Transverse colon (tissue), 4 donors: Measurements from ENCODE around the gene PDE4D. TPM values are rescaled to one million over a fixed set of nuclear protein-coding genes. Genes with fewer than 3 reads are reported as not detected.

Experiments used
- DNase-seq: peaks from one replicate; pipeline ENCODE4 v3.0.0-alpha.2; 2019
- H3K27ac ChIP-seq, 4 donors: fragments of 200-600 bp; sonication (generic); 2 replicates each; pipeline ENCODE4 v1.5.1; 2016 to 2018; ENCODE audit warnings: inconsistent platforms in 4 of 4
- H3K27me3 ChIP-seq: fragments of 200-600 bp; sonication (generic); 2 replicates; pipeline ENCODE4 v1.5.1; 2017; ENCODE audit warnings: inconsistent platforms
- H3K36me3 ChIP-seq, 4 donors: fragments of 200-600 bp; sonication (generic); 2 replicates each; pipeline ENCODE4 v1.5.1; 2017 to 2019; ENCODE audit warnings: inconsistent platforms in 4 of 4
- H3K4me1 ChIP-seq, 4 donors: fragments of 200-600 bp; sonication (generic); 2 replicates each; pipeline ENCODE4 v1.5.1; 2017 to 2020; ENCODE audit warnings: inconsistent platforms in 4 of 4
- H3K4me3 ChIP-seq, 4 donors: fragments of 200-600 bp; sonication (generic); 1 replicate in 1 of 4; 2 replicates in 3 of 4; pipeline versions ENCODE4 v1.5.1 to v1.6.1; 2017 to 2019; ENCODE audit warnings: inconsistent platforms in 4 of 4
- H3K9me3 ChIP-seq, 2 donors: fragments of 200-600 bp; sonication (generic); 2 replicates each; pipeline ENCODE4 v1.5.1; 2017 to 2019; ENCODE audit warnings: inconsistent platforms in 2 of 2
- CTCF ChIP-seq, 5 experiments: fragments of 200-600 bp in 3 of 5; fragments of 450-650 bp in 2 of 5; sonication (generic) in 3 of 5; IDR thresholded peaks; 1 replicate in 2 of 5; 2 replicates in 3 of 5; pipeline ENCODE4 v1.5.1; 2016 to 2017; ENCODE audit warnings: antibody characterized with exemption in 5 of 5, inconsistent platforms in 3 of 5, mild to moderate bottlenecking in 2 of 5, moderate library complexity in 1 of 5
- EP300 ChIP-seq: sonication (generic); formaldehyde crosslinking; IDR thresholded peaks from one replicate; pipeline ENCODE4 v1.6.1; 2017; ENCODE audit warnings: antibody characterized with exemption, low read depth
- POLR2A ChIP-seq: fragments of 450-650 bp; IDR thresholded peaks from one replicate; pipeline ENCODE4 v1.6.1; 2016; ENCODE audit warnings: antibody characterized with exemption, mild to moderate bottlenecking, moderate library complexity
- POLR2AphosphoS5 ChIP-seq, 3 donors: sonication (generic); formaldehyde crosslinking; IDR thresholded peaks; one replicate each; pipeline ENCODE4 v1.6.1; 2016; ENCODE audit warnings: antibody characterized with exemption in 3 of 3
- WGBS, 2 donors: methylation state at CpG; one replicate each; pipeline ENCODE4 v1.1.5; 2018; ENCODE audit warnings: low coverage in 1 of 2; 5-methylcytosine and 5-hydroxymethylcytosine counted together
- in situ Hi-C, 4 donors: fragments of 200-750 bp; cut with MboI; loops; one replicate each; pipeline versions ENCODE4 v1.15.0 to v1.15.1; 2017; ENCODE audit warnings: low sequenced_read_pairs in 3 of 4, low pct_ligation_motif_present in 1 of 4, low pct_unique_long_range_greater_than_20kb in 1 of 4
- intact Hi-C: fragments of 100-400 bp; cut with DNase I; formaldehyde crosslinking; loops from one replicate; pipeline ENCODE4 v1.15.1; 2023; ENCODE audit warnings: low total_unique reads
- total RNA-seq, 4 donors: library from RNA; depleted of rRNA; stranded (reverse); fragments of >200 nt; gene quantifications; one replicate each; pipeline ENCODE4 v1.1.0, GENCODE V29; 2016

Gene PDE4D
- total RNA-seq, 4 donors from 2014 or later, result 47.0 to 302 (median 73.6) TPM

- Histone ChIP-seq H3K9me3 (no peaks in the 10 kb centered on the region), H3K27ac (no peak overlapping the region), H3K36me3 (no peaks in the 10 kb centered on the region), H3K4me3 (no peak overlapping the region), H3K27me3 (no peaks in the 10 kb centered on the region), H3K4me1 (peaks cover 0 to 7% (median 0%) of the 10 kb centered on the region in 4 donors)
- TF ChIP-seq EP300, result no peak
- no peak for TF ChIP-seq POLR2A
- no peak for TF ChIP-seq POLR2AphosphoS5 (IDR thresholded peaks at IDR 0.05)
- no peak for TF ChIP-seq CTCF (IDR thresholded peaks at IDR 0.05)
- intact Hi-C loops, result no loop called here
- DNase-seq, result no peak
- 87 to 96% methylated on average over 3 to 5 of the region's 5 CpGs for WGBS, 2 donors
- in situ Hi-C loops, result loop anchor here (10.0 to 25.0 kb wide), 4 partner anchors 143 to 332 kb away; no protein-coding TSS in a partner anchor
Observed at GRCh38 chr5:59519338-59519737, 374.2 kb downstream of the PDE4D start.

GRCh38 chr5:59517926-59518585 lies 375.5 kb downstream of the PDE4D start:
- peaks cover 0 to 6% (median 0%) of the 10 kb centered on the region in 4 donors for H3K4me1 ChIP-seq
- no peaks in the 10 kb centered on the region for H3K36me3 ChIP-seq
- no peaks in the 10 kb centered on the region for H3K27me3 ChIP-seq
- DNase-seq, result no peak
- no peaks in the 10 kb centered on the region for H3K9me3 ChIP-seq
- TF ChIP-seq POLR2AphosphoS5 (IDR thresholded peaks at IDR 0.05), result no peak
- H3K4me3 ChIP-seq, result no peak overlapping the region
- WGBS, 2 donors, result 51 to 56% methylated on average over 3 of the region's 3 CpGs
- intact Hi-C loops, result no loop called here
- in situ Hi-C loops, result loop anchor here (10.0 to 25.0 kb wide), 4 partner anchors 144 to 331 kb away; no protein-coding TSS in a partner anchor
- H3K27ac ChIP-seq, result no peak overlapping the region

- H3K4me1 ChIP-seq, result no peaks in the 10 kb centered on the region
- H3K4me3 ChIP-seq, result no peak overlapping the region
- intact Hi-C loops (no loop called here), in situ Hi-C loops (loop anchor here (10.0 to 25.0 kb wide), 4 partner anchors 146 to 329 kb away; no protein-coding TSS in a partner anchor)
- no peaks in the 10 kb centered on the region for H3K27me3 ChIP-seq
- H3K27ac ChIP-seq, result no peak overlapping the region
- DNase-seq, result no peak
- no peaks in the 10 kb centered on the region for H3K9me3 ChIP-seq
- H3K36me3 ChIP-seq, result no peaks in the 10 kb centered on the region
- no peak for TF ChIP-seq CTCF (IDR thresholded peaks at IDR 0.05)
- TF ChIP-seq POLR2A, result no peak
- no peak for TF ChIP-seq EP300
- TF ChIP-seq POLR2AphosphoS5 (IDR thresholded peaks at IDR 0.05), result no peak
- WGBS, 2 donors, result 84 to 96% methylated on average over 3 of the region's 3 CpGs
Observed at GRCh38 chr5:59516161-59516560, 377.4 kb downstream of the PDE4D start.

GRCh38 chr5:59506285-59506877 lies 387.1 kb downstream of the PDE4D start:
- no peak overlapping the region for H3K4me3 ChIP-seq
- intact Hi-C loops, result no loop called here
- H3K27ac ChIP-seq, result no peak overlapping the region
- WGBS, 2 donors, result 31 to 58% methylated on average over 1 of the region's 1 CpG
- no peaks in the 10 kb centered on the region for H3K9me3 ChIP-seq
- in situ Hi-C loops, result loop anchor here in 3 of 4 donors (10.0 to 25.0 kb wide), 4 partner anchors 156 to 319 kb away; no protein-coding TSS in a partner anchor
- TF ChIP-seq CTCF (IDR thresholded peaks at IDR 0.05) (peak; percentile 53 to 68 (median 59)), POLR2AphosphoS5 (IDR thresholded peaks at IDR 0.05) (no peak), POLR2A (no peak)
- H3K4me1 ChIP-seq, result peaks cover 0 to 9% (median 4%) of the 10 kb centered on the region in 4 donors
- DNase-seq, result no peak
- no peaks in the 10 kb centered on the region for H3K27me3 ChIP-seq
- H3K36me3 ChIP-seq, result no peaks in the 10 kb centered on the region
